Jurkat, Clone E6-1 (cell line): Measurements from ENCODE around the gene SLC25A10.

Experiments used
- DNase-seq: peaks from one replicate; pipeline ENCODE4 v3.0.0-alpha.2; 2011; ENCODE audit warnings: low read depth, low spot score
- H3K4me3 ChIP-seq: 2 replicates; pipeline ENCODE4 v1.5.1; 2011; ENCODE audit warnings: mild to moderate bottlenecking, low read length, control low read depth, moderate library complexity

Gene SLC25A10

DNA sequence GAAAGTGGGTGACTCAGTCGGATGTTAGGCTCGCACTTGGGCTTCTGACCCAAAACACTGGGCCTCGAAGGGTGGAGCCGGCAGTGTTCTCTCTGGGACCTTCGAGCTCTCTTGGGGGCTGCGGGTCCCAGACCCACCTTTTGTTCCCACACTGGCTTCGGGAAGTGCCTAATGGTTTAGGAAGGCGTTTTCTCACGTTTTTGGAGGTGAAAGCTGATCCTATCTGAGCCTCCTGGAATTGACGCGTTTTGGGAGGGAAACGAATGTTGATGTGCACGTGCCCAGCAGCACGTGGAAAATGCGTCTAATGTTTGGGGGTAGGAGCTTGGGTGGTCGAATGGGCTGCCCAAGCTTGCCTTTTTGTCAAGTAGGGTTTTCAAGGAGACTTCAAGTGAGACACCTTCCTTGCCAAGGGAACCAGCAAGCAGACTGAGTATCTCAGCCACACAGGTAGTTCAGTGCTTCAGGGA lies 27.6 kb upstream of the SLC25A10 start:
- peak overlapping the region; percentile 94 for H3K4me3 ChIP-seq
- DNase-seq = no peak

DNA sequence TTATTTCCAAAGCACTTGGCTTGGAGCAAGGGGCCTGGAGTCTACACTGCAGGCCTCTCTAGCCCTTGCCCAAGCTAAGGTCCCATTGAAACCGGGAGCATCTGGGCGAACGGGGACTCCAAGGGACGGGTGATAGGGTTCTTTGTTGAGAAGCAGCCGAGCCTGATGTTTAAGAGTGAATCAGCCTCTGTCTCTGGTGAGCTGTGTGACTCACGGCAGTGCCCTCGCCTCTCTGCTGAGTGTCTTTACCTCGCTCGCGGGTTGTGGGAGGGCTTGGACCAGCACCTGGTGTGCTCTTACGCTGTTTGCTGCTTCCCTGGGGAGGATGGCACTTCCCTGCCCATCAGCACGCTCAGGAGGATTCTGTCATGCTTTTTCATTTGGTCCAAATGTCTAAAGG lies 27.0 kb upstream of the SLC25A10 start:
- peak overlapping the region; percentile 94 for H3K4me3 ChIP-seq
- DNase-seq = no peak

DNA sequence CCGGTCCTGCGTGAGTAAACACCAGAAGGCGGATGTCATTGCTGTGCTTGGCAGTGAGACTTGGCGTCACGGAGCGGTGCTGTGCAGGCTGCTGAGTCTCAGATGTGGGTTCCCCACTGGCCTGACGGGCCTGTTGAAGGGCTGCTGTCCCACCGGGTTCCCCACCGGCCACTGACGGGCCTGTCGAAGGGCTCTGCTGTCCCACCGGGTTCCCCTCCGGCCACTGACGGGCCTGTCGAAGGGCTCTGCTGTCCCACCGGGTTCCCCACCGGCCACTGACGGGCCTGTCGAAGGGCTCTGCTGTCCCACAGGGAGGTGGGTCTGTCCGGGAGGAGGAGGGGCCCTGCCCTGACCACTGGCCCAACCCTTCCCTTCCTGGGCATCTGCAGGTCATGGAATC lies 25.5 kb upstream of the SLC25A10 start:
- H3K4me3 ChIP-seq = no peak overlapping the region
- no peak for DNase-seq

DNA sequence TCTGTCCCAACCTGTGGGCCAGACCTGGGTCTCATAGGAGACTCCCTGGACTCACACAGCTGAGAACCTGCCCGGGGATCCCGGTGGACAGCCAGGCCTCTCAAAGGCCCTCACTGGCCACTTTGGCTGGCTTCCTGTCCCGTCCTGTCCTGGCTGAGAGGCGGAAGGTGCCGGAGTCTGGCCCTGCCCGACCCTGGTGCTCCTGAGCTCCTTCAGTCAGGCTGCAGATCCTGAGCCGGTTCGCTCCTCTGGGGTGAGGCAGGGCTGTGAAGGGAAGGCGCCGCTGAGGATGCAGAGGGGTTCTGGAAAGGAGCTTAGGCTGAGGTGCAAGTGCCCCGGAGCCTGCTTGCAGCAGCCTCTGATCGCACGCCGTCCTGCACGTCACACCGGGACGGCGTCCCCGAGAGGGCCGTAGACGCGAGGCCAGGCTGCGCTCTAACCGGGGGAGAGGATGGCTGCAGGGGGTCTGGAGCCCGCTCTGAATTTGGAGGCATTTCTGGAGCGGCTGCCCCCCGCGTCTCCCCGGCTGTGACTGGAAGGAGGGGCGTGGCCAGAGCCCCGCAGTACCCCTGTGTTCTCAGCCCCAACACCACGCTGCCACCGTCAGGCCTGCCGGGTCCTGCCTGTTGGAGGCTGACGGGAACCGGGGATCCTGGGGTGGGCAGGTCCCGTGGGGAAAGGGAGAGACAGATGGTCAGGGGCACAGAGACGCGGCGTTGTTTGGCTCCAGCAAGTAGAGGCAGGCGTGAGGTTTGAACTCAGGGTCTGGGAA lies 24.1 kb upstream of the SLC25A10 start:
- DNase-seq = no peak
- no peak overlapping the region for H3K4me3 ChIP-seq

DNA sequence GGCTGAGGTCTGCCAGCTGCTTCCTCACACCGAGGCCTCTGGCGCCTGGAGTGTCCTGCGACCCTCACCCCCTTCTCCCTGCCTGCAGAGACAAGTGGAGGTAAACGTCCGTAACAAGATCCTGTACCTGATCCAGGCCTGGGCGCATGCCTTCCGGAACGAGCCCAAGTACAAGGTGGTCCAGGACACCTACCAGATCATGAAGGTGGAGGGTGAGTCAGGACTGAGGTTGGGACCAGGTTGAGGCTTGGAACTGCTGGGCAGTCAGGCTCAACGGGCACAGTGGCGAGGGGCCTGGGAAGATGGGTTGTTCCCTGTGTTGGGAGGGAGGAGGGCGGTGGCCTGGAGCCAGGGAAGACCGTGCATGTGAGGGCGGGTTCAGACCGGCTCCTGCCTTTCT lies 23.5 kb upstream of the SLC25A10 start:
- no peak for DNase-seq
- no peak overlapping the region for H3K4me3 ChIP-seq

DNA sequence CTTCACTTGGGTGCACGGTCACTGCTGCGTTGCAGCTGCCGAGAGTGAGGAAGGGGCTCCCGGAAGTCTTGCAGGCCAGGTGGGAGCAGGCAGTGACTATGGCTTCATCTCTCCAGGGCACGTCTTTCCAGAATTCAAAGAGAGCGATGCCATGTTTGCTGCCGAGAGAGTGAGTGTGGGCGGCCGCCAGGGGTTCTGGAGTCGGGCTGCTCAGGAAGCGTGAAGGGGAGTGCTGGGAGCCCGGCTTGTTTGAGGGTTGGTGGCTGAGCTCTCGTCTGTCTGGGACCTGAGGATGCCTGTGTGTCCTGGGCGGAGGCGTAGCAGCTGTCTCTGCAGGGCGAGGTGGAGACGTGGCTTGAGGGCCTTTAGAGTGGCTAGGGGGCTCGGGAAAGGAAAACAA lies 22.0 kb upstream of the SLC25A10 start:
- no peak for DNase-seq
- no peak overlapping the region for H3K4me3 ChIP-seq

DNA sequence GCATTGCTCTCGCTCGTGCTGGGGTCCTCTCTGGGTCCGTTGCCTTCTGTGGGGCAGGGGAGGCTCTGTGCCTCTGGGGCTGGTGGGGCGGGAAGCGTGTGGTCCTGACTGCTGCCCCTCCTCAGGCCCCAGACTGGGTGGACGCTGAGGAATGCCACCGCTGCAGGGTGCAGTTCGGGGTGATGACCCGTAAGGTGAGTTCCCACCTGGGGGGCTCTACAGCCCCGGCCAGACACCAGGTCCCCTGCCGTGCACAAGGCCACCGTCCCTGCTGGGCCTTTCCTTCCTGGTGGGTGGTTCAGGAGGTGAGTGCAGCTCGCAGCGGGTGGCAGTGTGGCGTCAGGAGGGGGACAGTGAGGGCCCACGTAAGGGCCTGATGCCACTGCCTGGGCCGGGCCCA lies 21.5 kb upstream of the SLC25A10 start:
- H3K4me3 ChIP-seq = no peak overlapping the region
- no peak for DNase-seq

DNA sequence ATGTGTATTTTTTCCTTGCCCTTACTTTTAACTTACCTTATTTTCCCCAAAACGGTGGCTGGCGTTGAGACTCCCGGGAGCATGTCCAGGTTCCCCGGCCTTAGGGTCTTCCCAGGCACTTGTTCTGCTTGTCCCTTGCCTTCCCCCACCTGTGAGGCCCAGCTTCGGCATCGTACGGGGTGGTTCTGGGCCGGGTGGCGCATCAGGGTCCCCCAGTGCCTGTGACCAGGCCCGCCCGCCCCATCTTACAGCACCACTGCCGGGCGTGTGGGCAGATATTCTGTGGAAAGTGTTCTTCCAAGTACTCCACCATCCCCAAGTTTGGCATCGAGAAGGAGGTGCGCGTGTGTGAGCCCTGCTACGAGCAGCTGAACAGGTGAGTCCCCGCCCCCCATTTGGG lies 20.9 kb upstream of the SLC25A10 start:
- no peak overlapping the region for H3K4me3 ChIP-seq
- DNase-seq = no peak

DNA sequence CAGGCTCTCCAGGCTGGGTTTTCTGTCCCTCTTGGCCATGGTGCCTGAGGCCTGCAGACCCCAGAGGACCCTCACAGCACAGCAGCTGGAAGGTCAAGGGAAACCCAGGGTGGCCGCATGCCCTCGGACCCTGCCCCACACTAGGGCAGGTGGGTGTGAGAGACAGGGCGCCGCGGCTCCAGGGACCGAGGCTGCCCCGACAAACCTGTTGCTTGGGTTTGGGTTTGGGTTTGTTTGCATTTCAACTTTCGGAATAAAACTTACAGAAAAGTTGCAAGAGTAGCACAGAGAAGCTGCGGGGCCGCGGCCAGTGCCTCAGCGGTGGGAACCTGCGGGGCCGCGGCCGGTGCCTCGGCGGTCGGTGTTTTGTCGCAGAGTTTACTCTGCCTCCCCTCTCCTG lies 20.5 kb upstream of the SLC25A10 start:
- no peak for DNase-seq
- no peak overlapping the region for H3K4me3 ChIP-seq

DNA sequence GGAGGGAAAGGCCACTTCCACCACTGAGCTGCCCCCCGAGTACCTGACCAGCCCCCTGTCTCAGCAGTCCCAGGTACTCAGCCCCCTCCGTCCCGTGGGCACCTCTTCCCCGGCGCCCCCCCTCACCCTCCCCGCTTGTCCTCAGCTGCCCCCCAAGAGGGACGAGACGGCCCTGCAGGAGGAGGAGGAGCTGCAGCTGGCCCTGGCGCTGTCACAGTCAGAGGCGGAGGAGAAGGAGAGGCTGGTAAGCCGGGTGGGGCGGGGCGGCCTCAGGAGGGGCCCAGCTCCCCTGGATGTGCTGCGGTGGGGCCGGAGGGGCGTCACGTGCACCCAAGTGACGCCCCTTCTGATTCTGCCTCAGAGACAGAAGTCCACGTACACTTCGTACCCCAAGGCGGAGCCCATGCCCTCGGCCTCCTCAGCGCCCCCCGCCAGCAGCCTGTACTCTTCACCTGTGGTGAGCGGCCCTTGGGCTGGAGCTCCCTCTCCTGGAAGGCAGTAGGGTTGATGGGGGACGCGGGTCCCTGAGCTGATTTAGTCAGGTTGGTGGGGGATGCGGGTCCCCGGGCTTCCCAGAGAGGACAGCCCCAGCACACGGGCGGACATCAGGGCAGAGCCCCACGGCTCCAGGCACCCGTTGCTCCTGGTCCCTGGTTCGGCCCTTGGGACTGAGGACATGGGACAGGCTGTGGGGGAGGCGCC lies 18.4 kb upstream of the SLC25A10 start:
- H3K4me3 ChIP-seq = no peak overlapping the region
- DNase-seq = no peak

DNA sequence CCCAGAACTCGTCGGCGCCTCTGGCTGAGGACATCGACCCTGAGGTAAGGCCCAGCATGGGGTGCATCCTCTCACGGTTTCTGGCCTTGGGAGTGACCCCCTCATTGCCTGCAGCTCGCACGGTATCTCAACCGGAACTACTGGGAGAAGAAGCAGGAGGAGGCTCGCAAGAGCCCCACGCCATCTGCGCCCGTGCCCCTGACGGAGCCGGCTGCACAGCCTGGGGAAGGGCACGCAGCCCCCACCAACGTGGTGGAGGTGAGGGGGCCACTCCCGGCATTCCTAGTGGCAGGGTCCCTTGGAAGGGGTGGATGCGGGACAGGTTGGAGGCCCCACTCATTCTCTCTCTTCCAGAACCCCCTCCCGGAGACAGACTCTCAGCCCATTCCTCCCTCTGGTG lies 17.3 kb upstream of the SLC25A10 start:
- no peak for DNase-seq
- no peak overlapping the region for H3K4me3 ChIP-seq

DNA sequence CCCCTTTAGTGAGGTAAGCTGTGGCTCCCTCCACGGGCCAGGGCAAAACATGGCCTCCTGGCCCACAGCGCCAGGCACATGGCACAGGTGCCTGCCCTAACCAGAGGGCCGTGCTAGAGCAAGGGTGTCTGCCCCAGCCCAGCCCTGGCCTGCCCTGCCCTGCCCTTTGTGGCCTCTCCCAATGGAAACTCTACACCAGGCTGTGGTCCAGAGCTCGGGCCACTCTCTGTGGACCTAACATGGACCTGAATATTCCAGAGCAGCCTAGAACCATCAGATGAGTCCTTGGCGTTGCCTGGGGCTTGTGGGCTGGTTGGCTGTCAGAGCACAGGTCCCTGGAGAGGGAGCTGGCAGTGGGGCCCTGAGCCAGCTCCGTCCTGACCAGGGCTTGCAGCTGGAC lies 16.9 kb upstream of the SLC25A10 start:
- DNase-seq = no peak
- no peak overlapping the region for H3K4me3 ChIP-seq

DNA sequence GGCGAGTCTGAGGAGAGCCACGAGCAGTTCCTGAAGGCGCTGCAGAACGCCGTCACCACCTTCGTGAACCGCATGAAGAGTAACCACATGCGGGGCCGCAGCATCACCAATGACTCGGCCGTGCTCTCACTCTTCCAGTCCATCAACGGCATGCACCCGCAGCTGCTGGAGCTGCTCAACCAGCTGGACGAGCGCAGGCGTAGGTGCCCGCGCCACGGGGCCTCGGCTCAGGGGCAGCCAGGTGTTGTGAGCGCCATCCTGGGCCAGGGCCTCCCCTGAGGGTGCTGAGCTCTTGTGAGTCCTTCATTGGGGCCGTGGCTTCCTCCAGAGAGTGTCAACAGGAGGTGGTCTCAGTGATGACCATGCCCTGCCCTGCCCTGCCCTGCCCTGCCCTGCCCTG lies 16.3 kb upstream of the SLC25A10 start:
- H3K4me3 ChIP-seq = no peak overlapping the region
- DNase-seq = no peak

DNA sequence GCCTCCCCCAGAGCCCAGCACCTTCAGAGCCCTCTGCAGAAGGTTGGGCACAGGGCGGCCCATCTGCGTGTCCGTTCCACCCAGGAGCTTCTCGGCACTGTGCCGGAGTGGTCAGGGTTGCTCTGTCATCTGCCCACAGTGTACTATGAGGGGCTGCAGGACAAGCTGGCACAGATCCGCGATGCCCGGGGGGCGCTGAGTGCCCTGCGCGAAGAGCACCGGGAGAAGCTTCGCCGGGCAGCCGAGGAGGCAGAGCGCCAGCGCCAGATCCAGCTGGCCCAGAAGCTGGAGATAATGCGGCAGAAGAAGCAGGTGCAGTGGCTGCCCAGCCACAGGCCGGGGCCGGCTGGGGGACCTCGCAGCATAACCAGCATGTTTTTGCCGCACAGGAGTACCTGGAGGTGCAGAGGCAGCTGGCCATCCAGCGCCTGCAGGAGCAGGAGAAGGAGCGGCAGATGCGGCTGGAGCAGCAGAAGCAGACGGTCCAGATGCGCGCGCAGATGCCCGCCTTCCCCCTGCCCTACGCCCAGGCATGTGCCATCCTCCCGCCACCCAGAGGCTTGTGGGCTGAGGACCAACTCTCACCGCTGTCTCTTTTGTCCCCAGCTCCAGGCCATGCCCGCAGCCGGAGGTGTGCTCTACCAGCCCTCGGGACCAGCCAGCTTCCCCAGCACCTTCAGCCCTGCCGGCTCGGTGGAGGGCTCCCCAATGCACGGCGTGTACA lies 15.7 kb upstream of the SLC25A10 start:
- no peak for DNase-seq
- no peak overlapping the region for H3K4me3 ChIP-seq

DNA sequence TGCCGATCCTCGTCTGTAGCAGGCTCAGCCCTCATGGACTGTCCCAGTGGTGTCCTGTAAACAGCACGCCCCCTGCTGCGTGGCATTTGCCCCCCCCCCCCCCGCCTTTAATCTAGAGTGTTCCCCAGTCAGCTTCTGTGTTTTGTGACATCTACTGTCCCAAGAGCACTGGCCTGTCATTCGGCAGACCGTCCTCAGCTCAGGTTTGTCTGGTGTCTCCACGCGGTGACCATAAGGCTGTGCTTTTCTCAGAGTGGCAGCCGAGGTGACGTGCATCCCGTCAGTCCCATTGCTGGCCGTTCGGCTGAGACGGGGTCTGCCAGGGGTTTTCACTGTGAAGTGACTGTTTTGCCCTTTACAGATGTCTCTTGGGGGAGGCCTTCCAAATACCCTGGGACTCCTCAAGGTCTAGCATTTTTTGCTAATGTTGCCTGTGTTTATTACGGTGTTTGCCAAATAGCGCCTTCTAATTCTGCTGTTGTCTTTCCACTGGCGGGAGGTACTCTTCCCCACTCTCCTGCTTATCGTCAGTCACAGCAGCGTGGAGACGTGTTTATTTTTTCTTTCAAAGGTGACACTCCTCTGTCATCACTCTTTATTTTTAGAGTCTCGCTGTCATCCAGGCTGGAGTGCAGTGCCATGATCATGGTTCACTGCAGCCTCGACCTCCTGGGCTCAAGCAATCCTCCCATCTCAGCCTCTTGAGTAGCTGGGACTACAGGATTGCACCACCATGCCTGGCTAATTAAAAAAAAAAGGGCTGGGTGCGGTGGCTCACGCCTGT lies 14.6 kb upstream of the SLC25A10 start:
- H3K4me3 ChIP-seq = no peak overlapping the region

DNA sequence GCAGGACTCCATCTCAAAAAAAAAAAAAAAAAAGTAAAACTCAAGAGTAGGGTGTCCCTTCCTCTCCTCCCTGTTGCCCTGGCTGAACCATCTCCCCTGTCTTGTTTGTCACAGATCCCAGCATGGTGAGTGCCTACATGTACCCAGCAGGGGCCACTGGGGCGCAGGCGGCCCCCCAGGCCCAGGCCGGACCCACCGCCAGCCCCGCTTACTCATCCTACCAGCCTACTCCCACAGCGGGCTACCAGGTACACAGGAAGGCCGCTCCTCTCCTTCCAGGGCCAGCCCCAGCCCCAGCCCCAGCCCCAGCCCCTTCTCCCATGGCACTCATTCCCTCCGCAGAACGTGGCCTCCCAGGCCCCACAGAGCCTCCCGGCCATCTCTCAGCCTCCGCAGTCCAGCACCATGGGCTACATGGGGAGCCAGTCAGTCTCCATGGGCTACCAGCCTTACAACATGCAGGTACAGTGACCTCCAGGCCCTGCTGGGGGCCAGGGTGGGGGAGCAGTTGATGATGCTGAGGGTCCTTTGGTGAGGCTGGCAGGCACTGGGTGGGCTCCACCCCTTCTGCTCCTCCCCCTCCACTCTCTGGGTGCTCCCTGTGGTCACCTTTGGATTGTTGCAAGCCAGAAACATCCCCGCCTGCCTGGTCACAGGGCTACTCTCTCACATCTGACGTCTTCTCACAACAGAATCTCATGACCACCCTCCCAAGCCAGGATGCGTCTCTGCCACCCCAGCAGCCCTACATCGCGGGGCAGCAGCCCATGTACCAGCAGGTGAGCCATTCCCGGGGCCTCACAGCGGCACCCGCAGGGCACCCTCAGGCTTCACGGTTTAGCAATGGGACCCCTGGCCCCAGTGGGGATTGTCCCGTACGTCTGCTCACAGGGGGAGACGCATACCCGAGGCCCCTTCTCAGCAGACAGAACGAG lies 11.5 kb upstream of the SLC25A10 start:
- H3K4me3 ChIP-seq = no peak overlapping the region
- DNase-seq = no peak

More for the DNA sequence above, 14.6 kb upstream of the SLC25A10 start:
- no peak for DNase-seq

DNA sequence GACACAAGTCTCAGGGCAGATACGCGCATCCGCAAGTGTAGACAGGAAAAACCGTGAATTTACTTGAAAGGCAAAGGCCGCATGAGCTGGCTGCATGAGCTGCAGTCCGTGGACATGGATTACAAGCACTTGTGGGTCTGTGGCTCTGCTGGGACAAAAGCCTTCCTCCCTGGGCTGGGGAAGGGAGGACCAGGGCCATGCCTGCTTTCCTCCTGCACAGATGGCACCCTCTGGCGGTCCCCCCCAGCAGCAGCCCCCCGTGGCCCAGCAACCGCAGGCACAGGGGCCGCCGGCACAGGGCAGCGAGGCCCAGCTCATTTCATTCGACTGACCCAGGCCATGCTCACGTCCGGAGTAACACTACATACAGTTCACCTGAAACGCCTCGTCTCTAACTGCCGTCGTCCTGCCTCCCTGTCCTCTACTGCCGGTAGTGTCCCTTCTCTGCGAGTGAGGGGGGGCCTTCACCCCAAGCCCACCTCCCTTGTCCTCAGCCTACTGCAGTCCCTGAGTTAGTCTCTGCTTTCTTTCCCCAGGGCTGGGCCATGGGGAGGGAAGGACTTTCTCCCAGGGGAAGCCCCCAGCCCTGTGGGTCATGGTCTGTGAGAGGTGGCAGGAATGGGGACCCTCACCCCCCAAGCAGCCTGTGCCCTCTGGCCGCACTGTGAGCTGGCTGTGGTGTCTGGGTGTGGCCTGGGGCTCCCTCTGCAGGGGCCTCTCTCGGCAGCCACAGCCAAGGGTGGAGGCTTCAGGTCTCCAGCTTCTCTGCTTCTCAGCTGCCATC lies 10.6 kb upstream of the SLC25A10 start:
- H3K4me3 ChIP-seq = peak overlapping the region; percentile 75

More for the DNA sequence above, 10.6 kb upstream of the SLC25A10 start:
- DNase-seq = no peak
